Raji (cell line): Measurements from ENCODE around the gene STEAP2.

Experiments used
- POLR2A ChIP-seq: IDR thresholded peaks from 2 replicates; pipeline ENCODE4 v1.6.1; 2011; ENCODE audit warnings: low read depth, low read length, control low read depth; ENCODE audit not compliant: insufficient read depth

Gene STEAP2

DNA sequence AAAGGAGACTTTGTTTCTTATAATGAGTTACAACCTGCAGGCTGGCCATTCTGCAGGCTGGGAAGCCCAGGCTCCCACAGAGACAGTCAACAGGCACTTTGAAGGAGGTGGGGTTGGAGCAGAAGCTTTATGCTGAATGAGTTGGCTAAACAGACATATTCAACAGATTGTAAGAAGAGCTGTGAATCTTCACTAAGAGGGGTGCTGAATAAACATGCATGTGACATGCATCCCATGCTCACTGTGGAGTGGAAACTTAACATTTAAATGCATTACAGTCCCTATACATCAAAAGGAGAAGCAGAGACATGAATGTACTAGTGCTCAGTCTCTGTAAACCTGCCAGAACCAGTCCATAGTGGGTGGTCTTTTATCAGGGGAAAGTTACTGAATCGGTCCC is 32.0 kb downstream of the STEAP2 start:
- TF ChIP-seq POLR2A, result no peak

DNA sequence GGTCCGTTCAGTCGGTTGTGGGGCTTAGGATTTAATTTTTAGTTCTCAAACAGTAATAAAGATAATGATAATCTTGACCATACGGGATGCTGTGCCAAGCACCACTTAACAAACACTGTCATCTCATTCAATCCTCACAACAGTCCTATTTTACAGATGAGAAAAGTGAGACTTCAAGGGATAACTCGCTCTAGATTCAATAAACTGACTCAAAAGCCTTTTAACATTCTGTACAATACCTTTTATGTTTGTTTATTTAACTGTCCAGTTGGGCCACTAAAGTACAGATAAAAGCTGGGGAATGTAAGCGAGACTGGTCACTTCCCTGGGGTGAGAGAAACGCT is 33.0 kb downstream of the STEAP2 start:
- no peak for TF ChIP-seq POLR2A

DNA sequence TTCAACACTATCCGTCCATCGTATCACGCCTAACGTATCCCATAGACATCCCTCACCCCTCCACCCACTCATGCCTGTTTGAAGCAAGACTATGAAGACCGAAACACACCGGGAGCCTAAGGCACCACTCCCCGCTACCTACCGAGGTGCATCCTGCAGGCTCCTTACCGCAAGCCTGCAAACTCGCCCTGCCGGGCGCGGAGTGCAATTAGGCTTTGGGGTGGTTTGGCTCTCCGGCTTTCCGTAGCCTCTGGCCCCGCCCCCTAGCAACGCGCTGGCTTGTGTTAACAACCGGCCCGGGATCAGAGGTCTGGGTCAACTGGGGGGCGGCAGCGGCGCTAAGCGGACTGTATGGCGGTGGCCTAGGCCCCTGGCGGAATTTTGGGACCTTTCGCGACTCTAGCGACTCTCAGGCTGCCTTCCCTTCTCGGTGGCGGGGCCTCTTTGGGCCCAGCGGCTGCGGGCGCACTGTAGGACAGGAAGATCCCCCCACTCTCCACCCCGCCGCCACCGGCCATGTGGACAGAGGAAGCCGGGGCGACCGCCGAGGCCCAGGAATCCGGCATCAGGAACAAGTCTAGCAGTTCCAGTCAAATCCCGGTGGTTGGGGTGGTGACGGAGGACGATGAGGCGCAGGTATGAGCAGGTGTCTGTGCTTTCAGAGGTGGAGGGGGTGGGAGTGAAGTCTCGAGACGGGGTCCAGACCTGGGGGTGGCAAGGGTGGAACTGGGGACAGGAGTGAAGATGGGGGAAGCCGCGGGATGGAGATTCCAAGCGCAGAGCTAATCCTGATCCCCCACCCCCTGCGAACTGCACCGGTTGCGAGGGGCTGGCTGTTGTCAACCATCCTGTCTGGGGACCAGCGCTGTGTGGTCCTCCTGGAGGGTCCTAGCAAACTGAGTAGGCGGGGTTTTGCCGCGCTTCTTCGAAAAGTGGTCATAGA is 33.6 kb downstream of the STEAP2 start, which contains the start of gene CFAP69:
TSS of gene CFAP69 (plus strand) at position 266 of the 943 bp plus-strand sequence. CDS start at position 517, 251 bp downstream.
- TF ChIP-seq POLR2A, result no peak

DNA sequence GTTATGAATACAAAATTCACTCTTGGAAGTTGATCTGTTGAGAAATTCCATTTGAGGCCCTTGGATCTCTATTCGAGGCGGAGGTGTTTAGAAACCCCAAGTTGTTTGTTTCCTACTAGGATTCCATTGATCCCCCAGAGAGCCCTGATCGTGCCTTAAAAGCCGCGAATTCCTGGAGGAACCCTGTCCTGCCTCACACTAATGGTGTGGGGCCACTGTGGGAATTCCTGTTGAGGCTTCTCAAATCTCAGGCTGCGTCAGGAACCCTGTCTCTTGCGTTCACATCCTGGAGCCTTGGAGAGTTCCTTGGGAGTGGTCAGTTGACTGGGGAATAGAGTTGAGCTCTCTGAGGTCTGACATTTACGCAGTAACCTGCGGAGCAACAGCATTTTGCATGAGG is 34.6 kb downstream of the STEAP2 start:
- TF ChIP-seq POLR2A, result no peak

DNA sequence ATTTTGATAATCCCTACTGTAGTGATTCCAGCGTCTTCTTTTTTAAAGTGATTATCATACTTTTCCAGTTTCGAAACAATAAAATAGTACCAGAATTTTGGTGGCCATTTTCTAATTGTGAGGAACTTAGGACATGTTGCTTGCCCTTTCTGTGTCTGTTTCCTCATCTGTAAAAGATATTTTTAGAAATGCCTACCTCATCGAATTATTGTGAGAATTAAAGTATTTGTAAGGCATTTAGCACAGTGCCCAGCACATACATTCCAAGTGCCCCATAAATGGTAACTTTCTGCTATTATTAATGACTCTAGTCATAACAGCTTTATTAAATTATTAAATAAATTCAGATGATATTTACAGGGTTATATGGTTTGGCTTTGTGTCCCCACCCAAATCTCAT is 37.2 kb downstream of the STEAP2 start:
- no peak for TF ChIP-seq POLR2A

DNA sequence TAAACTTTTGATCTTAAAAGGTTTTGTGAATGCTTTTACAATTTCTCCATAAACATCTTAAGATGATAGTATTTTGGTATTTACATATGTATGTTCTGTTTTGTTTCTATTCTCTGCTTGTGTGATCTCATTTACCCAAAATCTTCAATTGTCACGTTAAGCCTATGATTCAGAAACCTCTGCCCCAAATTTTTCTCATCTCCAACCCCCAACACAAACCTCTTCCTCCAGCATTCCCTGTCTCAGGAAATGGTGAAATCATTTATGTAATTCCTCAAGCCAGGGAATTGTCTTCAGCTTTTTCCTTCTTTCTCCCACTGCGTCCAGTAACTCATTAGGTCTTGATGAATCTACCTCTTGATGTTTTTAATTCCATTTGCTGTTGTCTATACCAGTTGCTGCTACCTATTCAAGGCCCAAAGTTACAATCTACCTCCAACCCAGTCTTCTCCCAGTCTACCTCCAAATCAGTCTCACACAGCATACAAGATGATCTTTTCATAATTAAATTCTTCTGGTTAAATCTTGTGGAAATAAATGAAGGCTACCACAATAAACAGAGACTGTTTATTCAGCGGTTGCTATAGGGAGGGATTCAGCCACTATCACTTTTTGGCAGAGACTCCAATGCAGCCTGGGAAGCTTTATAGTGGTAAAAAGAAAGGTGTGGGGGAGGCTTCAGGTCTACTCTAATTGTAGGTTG is 39.2 kb downstream of the STEAP2 start:
- TF ChIP-seq POLR2A, result no peak

DNA sequence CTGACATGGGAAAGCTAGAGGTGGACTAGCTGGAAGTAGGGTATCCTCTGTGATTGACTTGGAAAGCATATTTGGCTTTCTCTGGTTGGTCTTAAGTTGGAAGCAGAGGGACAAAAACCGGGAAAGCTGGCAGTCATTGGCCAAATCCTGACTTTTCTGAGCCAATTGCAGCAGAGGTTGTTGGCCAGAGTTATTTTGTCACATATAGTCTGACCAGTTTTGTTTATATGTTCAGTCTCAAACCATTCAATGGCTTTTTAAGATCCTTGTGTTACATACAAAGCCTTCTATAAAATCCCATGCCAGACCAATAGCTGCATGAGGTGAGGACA is 39.7 kb downstream of the STEAP2 start:
- no peak for TF ChIP-seq POLR2A

DNA sequence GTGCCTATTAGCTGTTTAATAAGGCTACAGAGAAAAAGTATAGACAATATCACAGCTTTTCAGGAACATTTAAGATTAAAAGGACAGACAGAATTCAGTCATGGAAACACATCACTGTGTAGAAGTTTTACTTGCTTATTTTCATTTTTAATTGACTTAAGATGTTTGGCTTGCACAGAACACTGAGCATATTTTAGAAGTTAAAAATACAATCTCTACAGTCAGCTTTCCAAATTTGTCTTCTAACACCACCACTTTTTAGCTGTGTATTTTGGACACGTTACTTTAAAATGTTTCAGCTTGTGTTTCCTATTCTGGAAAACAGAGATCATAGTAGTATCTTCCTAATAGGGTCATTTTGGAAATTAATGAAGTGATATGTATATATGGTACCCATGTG is 45.2 kb downstream of the STEAP2 start:
- TF ChIP-seq POLR2A, result no peak

DNA sequence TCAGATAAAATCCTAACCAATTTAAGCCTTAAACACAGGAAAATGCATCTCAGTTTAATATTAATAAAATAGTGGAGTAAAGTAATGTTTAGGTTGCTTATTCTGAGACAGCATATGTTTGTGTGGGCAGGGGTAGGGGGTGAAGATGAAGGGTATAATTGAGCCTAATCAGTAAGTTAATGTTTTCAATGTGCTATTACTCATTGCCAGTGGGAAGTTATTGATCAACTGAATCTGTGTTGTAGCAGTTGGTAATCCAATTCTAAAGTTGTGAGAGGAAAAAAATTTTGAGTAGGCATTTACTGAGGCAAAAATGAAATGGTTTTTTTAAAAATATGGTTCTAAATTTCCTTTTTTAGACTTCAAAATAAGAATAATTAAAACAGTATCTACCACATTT is 49.9 kb downstream of the STEAP2 start:
- TF ChIP-seq POLR2A, result no peak

DNA sequence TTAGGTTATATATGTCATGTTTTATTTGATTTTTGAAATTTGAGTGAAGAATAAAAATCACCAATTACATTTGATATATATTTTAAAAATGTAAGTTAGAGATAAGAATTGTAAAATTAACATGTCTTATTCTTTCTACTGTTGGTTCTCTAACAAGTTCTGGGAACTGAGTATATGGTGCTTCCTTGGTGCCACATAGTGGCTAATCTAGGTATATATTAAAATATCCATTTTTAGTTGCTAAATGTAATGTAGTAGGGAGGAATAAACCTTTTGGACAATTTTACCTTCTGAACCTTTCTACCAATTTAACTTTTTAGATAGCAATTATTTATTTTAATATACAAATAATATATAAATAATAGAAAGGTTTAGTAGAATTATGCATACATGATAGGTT is 50.9 kb downstream of the STEAP2 start:
- no peak for TF ChIP-seq POLR2A

DNA sequence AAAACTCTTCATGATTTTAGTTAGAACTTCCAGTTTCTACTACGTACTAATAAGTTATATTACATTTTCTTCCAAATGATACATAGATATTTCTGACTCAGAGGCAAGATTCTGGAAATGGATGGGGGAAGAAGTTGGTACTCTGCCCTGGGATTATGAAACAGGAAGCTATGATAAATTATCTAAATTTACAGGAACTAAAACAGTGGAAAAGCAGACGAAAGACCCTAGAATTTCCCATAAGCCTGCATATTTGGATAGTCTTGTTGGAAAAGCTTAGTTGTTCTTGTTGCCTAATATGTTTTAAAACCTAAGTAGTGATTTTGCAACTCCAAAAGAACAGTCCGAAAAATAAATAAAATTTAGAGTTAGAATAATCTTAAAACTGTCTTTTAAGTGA is 55.3 kb downstream of the STEAP2 start:
- TF ChIP-seq POLR2A, result no peak

DNA sequence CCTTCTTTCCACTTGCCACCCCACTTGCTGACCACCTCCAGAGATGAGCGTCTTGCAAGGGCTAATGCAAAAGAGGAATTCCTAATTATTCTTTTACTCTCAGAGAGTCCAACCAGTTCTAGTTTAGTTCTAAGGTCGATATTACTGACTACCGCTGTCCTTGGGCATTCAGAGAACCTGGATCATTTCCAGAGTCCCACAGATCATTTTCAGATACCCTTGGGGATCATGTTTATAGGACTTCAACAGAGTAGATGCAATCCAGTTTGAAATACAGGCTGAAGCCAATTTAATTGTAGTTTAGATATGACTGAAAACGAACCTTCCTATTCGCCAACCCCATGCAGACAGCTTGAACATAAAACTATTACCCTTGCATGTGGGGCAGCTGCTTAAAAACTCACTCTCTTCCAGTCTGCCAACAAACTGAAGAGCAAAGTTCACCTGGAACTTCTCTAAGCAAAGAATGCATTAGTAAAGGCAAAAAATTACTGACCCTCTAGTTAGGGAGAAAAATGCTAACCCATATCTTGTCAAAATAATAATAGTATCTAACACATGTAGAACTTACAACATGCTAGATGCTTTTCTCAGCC is 55.8 kb downstream of the STEAP2 start:
- TF ChIP-seq POLR2A, result no peak

DNA sequence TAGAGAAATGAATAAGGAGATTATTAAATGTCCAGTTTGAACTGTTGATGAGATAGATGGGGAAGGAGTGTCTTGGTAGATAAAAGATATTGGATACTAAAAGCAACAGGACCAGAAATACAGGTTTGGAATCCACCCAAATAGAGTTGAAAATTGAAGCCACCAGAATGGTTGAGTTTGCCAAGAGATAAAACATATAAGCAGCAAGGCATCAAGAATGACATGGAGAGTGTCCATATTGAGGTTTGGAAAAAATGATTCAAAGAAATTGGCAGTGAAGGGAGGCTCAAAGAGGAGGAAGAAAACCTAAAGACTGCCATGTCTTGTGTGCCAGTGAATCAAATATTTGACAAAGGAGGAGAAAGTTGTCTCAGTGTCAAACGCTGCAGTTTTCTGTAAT is 57.6 kb downstream of the STEAP2 start:
- no peak for TF ChIP-seq POLR2A

DNA sequence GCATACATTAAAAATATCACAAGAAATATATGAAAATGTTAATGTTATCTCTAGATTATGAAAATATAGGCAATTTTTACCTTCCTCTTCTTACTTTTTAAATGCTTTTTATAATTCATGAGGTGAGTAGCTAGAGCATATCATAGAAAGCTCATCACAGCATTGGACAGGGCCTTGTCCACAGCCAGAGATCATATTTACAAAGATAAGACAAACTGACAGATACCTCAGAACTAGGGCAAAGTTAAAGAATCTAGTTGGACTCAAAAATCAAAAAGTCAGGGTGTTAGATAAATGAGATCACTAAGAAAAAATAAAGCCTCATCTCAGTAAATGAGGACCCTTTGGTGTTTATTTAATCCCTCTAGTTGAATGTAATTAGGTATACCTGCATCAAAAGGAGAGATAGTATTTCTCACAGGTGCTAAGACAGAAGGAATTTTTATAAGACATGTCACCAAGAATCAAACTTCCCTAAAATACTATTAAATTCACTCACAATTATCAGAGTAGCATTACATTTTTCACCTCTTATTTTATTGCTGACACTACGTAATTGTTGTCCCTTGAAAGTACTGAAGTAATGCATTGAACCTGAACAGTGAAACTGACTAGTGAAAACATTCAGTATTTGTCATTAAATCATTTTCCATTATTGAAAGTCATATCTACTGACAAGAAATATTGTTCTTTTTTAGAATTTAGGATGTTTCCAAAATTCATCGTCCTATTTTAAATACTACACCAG is 59.1 kb downstream of the STEAP2 start:
- TF ChIP-seq POLR2A, result no peak

DNA sequence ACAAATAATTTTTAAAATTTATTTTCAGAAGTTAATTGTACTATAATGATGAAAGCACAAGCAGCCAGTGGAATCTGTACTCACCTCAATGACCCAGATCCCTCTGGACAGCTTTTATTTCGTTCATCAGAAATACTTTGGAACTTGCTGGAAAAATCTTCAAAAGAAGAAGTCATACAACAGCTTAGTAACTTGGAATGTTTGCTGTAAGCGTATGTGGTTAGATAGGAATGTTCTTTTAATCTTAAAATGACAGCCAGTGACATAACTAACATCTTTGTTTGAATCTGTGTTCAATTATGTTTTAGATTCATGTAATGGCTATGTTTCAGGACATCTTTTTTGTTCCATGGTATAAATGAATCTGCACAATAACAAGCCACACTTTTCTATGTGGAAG is 60.2 kb downstream of the STEAP2 start:
- no peak for TF ChIP-seq POLR2A
